Omental fat pad (tissue), 4 donors: ENCODE measurements around the gene BCL2. TPM values are rescaled to one million over a fixed set of nuclear protein-coding genes. Genes with fewer than 3 reads are reported as not detected.

Experiments used
- ATAC-seq: fragments of 150-250 bp; one replicate; pipeline ENCODE4 v1.9.1; 2016; ENCODE audit warnings: mild to moderate bottlenecking, moderate library complexity; ENCODE audit not compliant: low FRiP score
- DNase-seq: peaks from one replicate; pipeline ENCODE4 v3.0.0-alpha.2; 2019; ENCODE audit warnings: low spot score
- CTCF ChIP-seq, 3 donors: fragments of 450-650 bp; IDR thresholded peaks; one replicate each; pipeline ENCODE4 v1.5.1; 2016 to 2017; ENCODE audit warnings: antibody characterized with exemption in 3 of 3, mild to moderate bottlenecking in 3 of 3, moderate library complexity in 2 of 3
- total RNA-seq, 4 donors: library from RNA; depleted of rRNA; stranded (reverse); fragments of >200 nt; gene quantifications; one replicate each; pipeline ENCODE4 v1.1.0, GENCODE V29; 2016

The BCL2 gene
- total RNA-seq, 4 donors from 2014 or later: 18.4 to 84.5 (median 30.2) TPM

GRCh38 chr18:63292831-63293683 lies 26.5 kb downstream of the BCL2 start:
- no peak for ATAC-seq
- TF ChIP-seq CTCF (IDR thresholded peaks at IDR 0.05): no peak

GRCh38 chr18:63291278-63291677 lies 28.3 kb downstream of the BCL2 start:
- no peak for DNase-seq
- no peak for ATAC-seq
- no peak for TF ChIP-seq CTCF (IDR thresholded peaks at IDR 0.05)

More at GRCh38 chr18:63292831-63293683, 26.5 kb downstream of the BCL2 start:
- no peak for DNase-seq

DNA sequence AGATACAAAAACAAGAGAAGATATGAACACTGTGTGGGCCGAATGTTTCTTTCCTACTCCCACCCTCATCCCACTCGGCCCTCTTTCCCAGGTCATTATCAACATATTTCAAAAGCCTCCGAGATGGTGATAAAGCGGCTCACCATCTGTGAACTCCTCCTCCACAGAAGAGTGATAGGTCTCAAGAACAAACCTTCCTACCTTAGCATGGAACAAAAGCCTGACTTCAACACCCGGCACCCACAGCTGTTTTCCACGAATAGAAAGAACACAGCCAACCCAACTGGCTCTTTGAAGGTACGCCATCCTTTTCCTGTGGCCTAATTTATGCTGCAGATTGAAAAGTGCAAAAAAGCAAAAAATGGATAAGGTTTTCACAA lies 28.8 kb downstream of the BCL2 start:
- ATAC-seq: peak; percentile 47
- TF ChIP-seq CTCF (IDR thresholded peaks at IDR 0.05): no peak
- no peak for DNase-seq

DNA sequence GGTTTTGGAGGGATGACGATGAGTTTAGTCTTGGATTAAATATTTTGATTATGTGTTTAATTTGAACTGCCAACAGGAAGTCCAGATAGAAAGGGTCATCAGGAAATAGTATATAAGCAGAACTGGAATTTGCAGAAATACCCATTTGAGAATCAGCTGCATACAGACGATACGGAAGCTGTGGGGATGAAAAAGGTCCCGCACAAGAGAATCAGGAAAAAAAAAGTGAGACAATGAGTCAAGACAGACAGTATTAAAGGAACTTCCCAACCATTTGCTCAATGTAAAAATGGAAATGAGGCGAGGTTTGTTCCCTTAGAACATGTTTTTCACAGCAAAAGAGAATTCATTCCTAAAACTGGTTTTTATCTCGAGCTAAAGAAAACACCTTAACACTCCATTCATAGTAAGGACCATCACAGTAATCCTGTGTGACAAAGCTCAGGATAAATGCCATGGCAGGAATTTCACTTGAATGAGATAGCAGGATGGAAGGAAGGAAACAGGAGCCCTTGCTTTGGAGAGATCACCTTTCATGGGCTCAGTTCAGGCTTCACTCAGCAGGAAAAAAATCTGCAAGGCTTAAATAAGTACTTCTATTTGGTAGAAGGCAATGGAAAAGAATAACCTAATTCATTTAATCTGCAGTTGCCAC lies 29.3 kb downstream of the BCL2 start:
- no peak for TF ChIP-seq CTCF (IDR thresholded peaks at IDR 0.05)
- no peak for DNase-seq
- ATAC-seq: no peak

DNA sequence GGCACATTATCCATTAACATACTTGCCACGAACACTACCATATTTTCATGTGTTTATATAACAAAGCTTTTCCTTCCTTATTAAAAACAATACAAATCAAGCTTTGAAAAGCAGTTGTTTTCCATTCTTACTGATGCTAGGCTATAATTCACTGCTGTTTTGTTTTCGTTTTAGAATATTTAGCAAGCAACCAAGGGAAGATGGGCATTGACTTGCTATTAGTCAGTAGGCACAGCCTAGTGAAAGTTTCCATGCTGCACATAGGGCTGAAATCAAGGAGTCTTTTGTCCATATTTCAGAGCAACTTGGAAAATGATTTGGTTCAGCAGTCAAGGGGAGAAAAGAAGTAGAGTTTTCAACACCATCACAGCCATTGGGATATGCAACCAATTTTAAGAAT lies 31.3 kb downstream of the BCL2 start:
- DNase-seq: no peak
- ATAC-seq: no peak
- TF ChIP-seq CTCF (IDR thresholded peaks at IDR 0.05): no peak

DNA sequence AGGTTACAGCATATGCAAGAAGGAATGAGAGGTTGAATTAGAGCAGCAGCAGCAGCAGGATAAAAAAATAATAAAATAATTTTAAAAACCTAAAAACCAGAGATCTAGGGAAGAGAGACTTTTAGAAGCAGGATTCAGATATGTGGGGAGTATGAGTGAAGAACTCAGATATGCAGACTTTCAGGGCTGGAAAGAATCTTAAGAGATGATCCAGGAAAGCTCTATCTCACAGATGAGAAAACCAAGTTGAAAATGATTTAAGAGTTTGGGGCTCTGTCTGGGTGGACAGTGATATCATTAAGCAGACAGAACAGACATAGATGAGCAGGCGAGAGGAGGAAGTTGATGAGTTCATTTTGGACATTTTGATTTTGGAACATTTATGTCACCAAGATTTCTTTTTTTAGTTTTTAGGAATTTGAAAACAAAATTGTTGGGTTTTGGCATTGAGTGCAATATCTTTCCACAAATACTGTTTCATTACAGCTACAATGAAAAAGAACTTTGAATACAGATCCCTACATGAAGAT lies 31.8 kb downstream of the BCL2 start:
- no peak for ATAC-seq
- DNase-seq: no peak
- no peak for TF ChIP-seq CTCF (IDR thresholded peaks at IDR 0.05)
